Vagina (tissue), 2 donors: ENCODE data around the gene MT1F.

Experiments used
- CTCF ChIP-seq, 3 experiments: fragments of 450-650 bp in 2 of 3; fragments of 200-600 bp in 1 of 3; sonication (generic) in 1 of 3; IDR thresholded peaks; one replicate each; pipeline ENCODE4 v1.5.1; 2017 to 2019; ENCODE audit warnings: antibody characterized with exemption in 3 of 3, mild to moderate bottlenecking in 2 of 3, moderate library complexity in 2 of 3
- POLR2A ChIP-seq, 2 donors: fragments of 450-650 bp; IDR thresholded peaks; one replicate each; pipeline ENCODE4 v1.6.1; 2017; ENCODE audit warnings: antibody characterized with exemption in 2 of 2, mild to moderate bottlenecking in 2 of 2, moderate library complexity in 2 of 2

- TF ChIP-seq CTCF (IDR thresholded peaks at IDR 0.05) (no peak), POLR2A (IDR thresholded peaks at IDR 0.05) (no peak)
Measured at GRCh38 chr16:56618138-56618537, 39.6 kb upstream of the MT1F start.
